H1 (cell line): Measurements from ENCODE around the gene MEX3D. TPM values are rescaled to one million over a fixed set of nuclear protein-coding genes. Genes with fewer than 3 reads are reported as not detected.
A peak's percentile ranks its signal among the peaks of the same experiment; 100 is the strongest.

ENCODE experiments used
- CTCF ChIA-PET: fragments of 300-600 bp; sonication (Branson Sonifier 250); formaldehyde crosslinking; loops from one replicate; lab custom pipeline; 2021; ENCODE audit not compliant: partially characterized antibody; lab: Charles Lee
- POLR2A ChIA-PET: fragments of 300-600 bp; sonication (Branson Sonifier 250); formaldehyde crosslinking; loops from one replicate; lab custom pipeline; 2021; ENCODE audit warnings: inconsistent platforms; ENCODE audit not compliant: partially characterized antibody; lab: Charles Lee
- DNase-seq, 2 experiments: peaks; one replicate each; pipeline versions ENCODE4 v3.0.0 to v3.0.0-alpha.2; 2010 to 2022; ENCODE audit warnings: low spot score in 2 of 2, low read depth in 1 of 2, mixed read lengths in 1 of 2
- FAIRE-seq: peaks from 2 replicates; lab custom pipeline; 2011; peaks lifted over from hg19 to GRCh38; lab: Jason Lieb, UNC
- H2AFZ ChIP-seq: 2 replicates; pipeline ENCODE4 v1.8.1; 2012; ENCODE audit warnings: low read length, inconsistent platforms
- H2AK5ac ChIP-seq: 2 replicates; pipeline ENCODE4 v1.6.1; 2013; ENCODE audit warnings: low read depth, low read length
- H2BK120ac ChIP-seq: replicated peaks from 2 replicates; pipeline ENCODE3; 2013; ENCODE audit warnings: low read depth, low read length, inconsistent platforms
- H2BK12ac ChIP-seq: 2 replicates; pipeline ENCODE4 v1.6.1; 2013; ENCODE audit warnings: low read depth, low read length
- H2BK15ac ChIP-seq: 2 replicates; pipeline ENCODE4 v1.6.1; 2013; ENCODE audit warnings: low read length
- H2BK20ac ChIP-seq: 2 replicates; pipeline ENCODE4 v1.6.1; 2013; ENCODE audit warnings: low read length
- H2BK5ac ChIP-seq: 2 replicates; pipeline ENCODE4 v1.6.1; 2013; ENCODE audit warnings: low read depth, low read length
- H3K14ac ChIP-seq: 2 replicates; pipeline ENCODE4 v1.6.1; 2013; ENCODE audit warnings: inconsistent platforms; ENCODE audit not compliant: insufficient read length
- H3K18ac ChIP-seq: 2 replicates; pipeline ENCODE4 v1.6.1; 2013; ENCODE audit warnings: low read length; ENCODE audit errors: extremely low read depth
- H3K23ac ChIP-seq: 2 replicates; pipeline ENCODE4 v1.6.1; 2013; ENCODE audit warnings: inconsistent platforms; ENCODE audit not compliant: insufficient read length
- H3K23me2 ChIP-seq: 2 replicates; pipeline ENCODE4 v1.6.1; 2013; ENCODE audit warnings: low read depth, low read length
- H3K27ac ChIP-seq: 2 replicates; pipeline ENCODE4 v1.6.1; 2011; ENCODE audit warnings: low read depth, low read length, inconsistent platforms
- H3K27me3 ChIP-seq, 4 experiments: replicated peaks in 1 of 4; 1 replicate in 1 of 4; 2 replicates in 3 of 4; pipeline versions ENCODE4 v1.6.1 to v1.8.1; 2011 to 2013; ENCODE audit warnings: low read length in 3 of 4, mild to moderate bottlenecking in 3 of 4, inconsistent platforms in 2 of 4, mixed read lengths in 2 of 4, moderate library complexity in 1 of 4; ENCODE audit not compliant: control insufficient read depth in 3 of 4, insufficient read depth in 3 of 4; ENCODE audit errors: extremely low read depth in 1 of 4
- H3K36me3 ChIP-seq, 4 experiments: 2 replicates each; pipeline versions ENCODE4 v1.6.1 to v1.8.1; 2011 to 2013; ENCODE audit warnings: mild to moderate bottlenecking in 4 of 4, low read length in 3 of 4, moderate library complexity in 2 of 4, control low read depth in 1 of 4, inconsistent platforms in 1 of 4; ENCODE audit not compliant: insufficient read depth in 4 of 4, control insufficient read depth in 2 of 4
- H3K4ac ChIP-seq: replicated peaks from 2 replicates; pipeline ENCODE3; 2013; ENCODE audit warnings: low read length, low read depth, mixed read lengths, inconsistent platforms; ENCODE audit not compliant: insufficient read length
- H3K4me1 ChIP-seq, 4 experiments: replicated peaks in 1 of 4; 1 replicate in 1 of 4; 2 replicates in 3 of 4; pipeline versions ENCODE4 v1.6.1 to v1.8.1; 2011 to 2013; ENCODE audit warnings: low read length in 3 of 4, inconsistent platforms in 2 of 4, mixed read lengths in 1 of 4; ENCODE audit not compliant: insufficient read depth in 4 of 4, control insufficient read depth in 3 of 4
- H3K4me2 ChIP-seq, 2 experiments: 2 replicates each; pipeline versions ENCODE4 v1.6.1 to v1.8.1; 2011 to 2013; ENCODE audit warnings: low read depth in 2 of 2, low read length in 2 of 2, control low read depth in 1 of 2, inconsistent platforms in 1 of 2, mild to moderate bottlenecking in 1 of 2; ENCODE audit not compliant: insufficient read depth in 1 of 2
- H3K4me3 ChIP-seq, 4 experiments: fragments of 200-600, 300-600 bp in 1 of 4; sonication (generic), shearing (Covaris generic), sonication (Bioruptor Twin) in 1 of 4; 2 replicates each; pipeline versions ENCODE4 v1.5.1 to v1.8.1; 2011 to 2016; ENCODE audit warnings: low read length in 4 of 4, low read depth in 3 of 4, control low read depth in 2 of 4, inconsistent platforms in 2 of 4, mild to moderate bottlenecking in 2 of 4, mixed read lengths in 1 of 4, moderate library complexity in 1 of 4; ENCODE audit not compliant: insufficient read depth in 2 of 4; ENCODE audit errors: extremely low read depth in 1 of 4
- H3K56ac ChIP-seq: replicated peaks from 2 replicates; pipeline ENCODE3; 2013; ENCODE audit warnings: low read depth, mild to moderate bottlenecking, mixed read lengths, low read length, inconsistent platforms; ENCODE audit not compliant: insufficient read length
- H3K79me1 ChIP-seq: 2 replicates; pipeline ENCODE4 v1.6.1; 2013; ENCODE audit warnings: low read depth, low read length, control low read depth
- H3K79me2 ChIP-seq, 2 experiments: 2 replicates each; pipeline versions ENCODE4 v1.6.1 to v1.8.1; 2012 to 2013; ENCODE audit warnings: low read length in 2 of 2, mild to moderate bottlenecking in 2 of 2, inconsistent platforms in 1 of 2; ENCODE audit not compliant: insufficient read depth in 2 of 2, control insufficient read depth in 1 of 2
- H3K9ac ChIP-seq, 4 experiments: replicated peaks in 1 of 4; 1 replicate in 1 of 4; 2 replicates in 3 of 4; pipeline versions ENCODE4 v1.6.1 to v1.8.1; 2011 to 2013; ENCODE audit warnings: low read depth in 3 of 4, low read length in 3 of 4, control low read depth in 2 of 4, mild to moderate bottlenecking in 2 of 4, moderate library complexity in 2 of 4, inconsistent platforms in 1 of 4; ENCODE audit errors: extremely low read depth in 1 of 4
- H3K9me3 ChIP-seq, 2 experiments: 2 replicates each; pipeline versions ENCODE4 v1.6.1 to v1.8.1; 2012 to 2013; ENCODE audit warnings: mild to moderate bottlenecking in 2 of 2, moderate library complexity in 2 of 2, control low read depth in 1 of 2, inconsistent platforms in 1 of 2, low read depth in 1 of 2, low read length in 1 of 2, mixed read lengths in 1 of 2; ENCODE audit not compliant: insufficient read depth in 2 of 2
- H4K20me1 ChIP-seq, 2 experiments: replicated peaks in 1 of 2; 2 replicates each; pipeline versions ENCODE3 to v1.8.1; 2011 to 2013; ENCODE audit warnings: inconsistent platforms in 2 of 2, low read length in 2 of 2, mild to moderate bottlenecking in 1 of 2; ENCODE audit not compliant: insufficient read depth in 2 of 2, control insufficient read depth in 1 of 2
- H4K5ac ChIP-seq: 2 replicates; pipeline ENCODE4 v1.6.1; 2013; ENCODE audit warnings: low read length, low read depth, mixed read lengths, inconsistent platforms; ENCODE audit not compliant: insufficient read length
- H4K8ac ChIP-seq: 2 replicates; pipeline ENCODE4 v1.8.0; 2013; ENCODE audit warnings: mild to moderate bottlenecking, moderate library complexity, low read length, inconsistent platforms; ENCODE audit not compliant: insufficient read depth; ENCODE audit errors: extremely low read depth
- H4K91ac ChIP-seq: replicated peaks from 2 replicates; pipeline ENCODE3; 2013; ENCODE audit warnings: low read length, mixed read lengths, inconsistent platforms; ENCODE audit not compliant: insufficient read length
- CEBPB ChIP-seq: IDR thresholded peaks from 2 replicates; pipeline ENCODE4 v1.6.1; 2012; ENCODE audit warnings: low read depth, low read length
- GTF2F1 ChIP-seq: IDR thresholded peaks from 2 replicates; pipeline ENCODE4 v1.6.1; 2012; ENCODE audit warnings: low read depth, low read length, improper control_type of control experiment, borderline replicate concordance
- WGBS, 2 experiments: shearing (Covaris generic) in 1 of 2; methylation state at CpG; one replicate each; pipeline versions ENCODE4 v1.1.6 to v1.1.7; 2013 to 2015; ENCODE audit warnings: low lambda C conversion rate in 2 of 2, mixed read lengths in 2 of 2, inconsistent platforms in 1 of 2, low coverage in 1 of 2, missing lambda C conversion rate in 1 of 2; ENCODE audit not compliant: insufficient replicate concordance in 2 of 2, insufficient coverage in 1 of 2, insufficient read length in 1 of 2; ENCODE audit errors: extremely low coverage in 1 of 2, missing lambda C conversion rate in 1 of 2; 5-methylcytosine and 5-hydroxymethylcytosine counted together
- polyA plus RNA-seq, 7 experiments: library from polyadenylated mRNA; depleted of rRNA in 3 of 7; stranded (reverse) in 5 of 7; unstranded in 2 of 7; fragments of >200 nt in 5 of 7; fragments of 200-250 nt in 2 of 7; gene quantifications; 1 replicate in 5 of 7; 2 replicates in 1 of 7; 4 replicates in 1 of 7; pipeline versions ENCODE4 v1.2.1 to v1.2.3, GENCODE V29; 2011 to 2013; ENCODE audit warnings: missing spikeins in 2 of 7, mixed read lengths in 2 of 7
- total RNA-seq: library from RNA; stranded (reverse); fragmentation: NEBNext Ultra II Directional; extraction: Animal tissue kit (Norgen Biotek cat#: 25700); gene quantifications from 2 replicates; pipeline ENCODE4 v1.2.1, GENCODE V29; 2021

The MEX3D gene
- total and polyA plus RNA-seq, 2 of the 8 experiments (the other 6 are each of a cell fraction or from before 2014, with no cell fraction given), result 20.8 to 78.8 TPM

DNA sequence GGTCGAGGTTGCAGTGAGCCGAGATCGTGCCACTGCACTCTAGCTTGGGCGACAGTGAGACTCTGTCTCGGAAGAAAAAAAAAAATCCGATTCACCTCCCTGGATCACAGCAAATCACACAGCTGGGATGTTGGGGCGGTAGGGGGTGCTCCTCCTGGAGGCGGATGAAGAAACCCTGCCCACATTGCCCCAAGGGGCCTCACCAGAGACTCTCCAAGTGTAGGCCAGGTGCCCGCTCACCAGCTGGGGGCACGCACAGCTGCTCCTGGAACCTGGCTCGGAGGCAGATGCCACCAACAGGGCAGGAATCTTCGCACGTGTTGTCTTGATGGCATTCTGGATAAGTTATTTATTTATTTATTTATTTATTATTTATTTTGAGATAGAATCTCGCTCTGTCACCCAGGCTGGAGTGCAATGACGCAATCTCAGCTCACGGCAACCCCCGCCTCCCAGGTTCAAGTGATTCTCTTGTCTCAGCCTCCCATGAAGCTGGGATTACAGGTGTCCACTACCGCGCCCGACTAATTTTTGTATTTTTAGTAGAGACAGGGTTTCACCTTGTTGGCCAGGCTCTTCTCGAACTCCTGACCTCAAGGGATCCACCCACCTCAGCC is 34.1 kb upstream of the MEX3D start:
- H2AFZ ChIP-seq, result no peak overlapping the region
- no peak overlapping the region for H2BK5ac ChIP-seq
- 93% methylated on average over 21 of the region's 21 CpGs; no CpG with 5 or more reads in 1 of the 2 experiments for whole genome bisulfite sequencing, 2 experiments
- no peak overlapping the region for H3K9ac ChIP-seq
- H3K4me1 ChIP-seq, result peaks cover 0 to 7% (median 3%) of the 10 kb centered on the region in 4 experiments; a peak in 6 of 7 replicates
- CTCF ChIA-PET, result interaction anchor here (0.6 to 5.6 kb wide), 12 partner anchors 8 to 1091 kb away, joined by 3 to 36 read pairs (median 4); no protein-coding TSS in a partner anchor
- H3K4ac ChIP-seq, result no peak overlapping the region
- H3K27ac ChIP-seq, result no peak overlapping the region
- H2BK120ac ChIP-seq, result no peak overlapping the region
- H4K91ac ChIP-seq, result no peak overlapping the region
- H3K18ac ChIP-seq, result no peak overlapping the region
- H3K4me3 ChIP-seq, result no peak overlapping the region
- TF ChIP-seq GTF2F1 (no peak), CEBPB (0 out of 2 replicates have a peak, but pooled peaks have one; percentile 15)
- H3K23me2 ChIP-seq, result peaks cover 8% of the 10 kb centered on the region; the same call in 1 of the 2 replicates
- peaks cover 16% of the 10 kb centered on the region for H3K79me1 ChIP-seq
- POLR2A ChIA-PET, result interaction anchor here (0.6 to 5.1 kb wide), 9 partner anchors 9 to 243 kb away, joined by 3 to 38 read pairs (median 4); partner anchors contain the start of gene MBD3
- H3K27me3 ChIP-seq, result no peaks in the 10 kb centered on the region
- H4K5ac ChIP-seq, result no peak overlapping the region
- peaks cover 11 to 25% of the 10 kb centered on the region in 2 experiments for H4K20me1 ChIP-seq
- H3K36me3 ChIP-seq, result peaks cover 8 to 23% (median 15%) of the 10 kb centered on the region in 4 experiments
- no peak for FAIRE-seq
- H3K9me3 ChIP-seq, result no peaks in the 10 kb centered on the region
- no peak overlapping the region for H2AK5ac ChIP-seq
- H2BK12ac ChIP-seq, result no peak overlapping the region
- H2BK20ac ChIP-seq, result no peak overlapping the region
- H3K23ac ChIP-seq, result no peak overlapping the region
- no peak overlapping the region for H3K56ac ChIP-seq
- no peak overlapping the region for H3K4me2 ChIP-seq
- no peak overlapping the region for H2BK15ac ChIP-seq
- DNase-seq, result no peak
- H4K8ac ChIP-seq, result no peak overlapping the region
- H3K79me2 ChIP-seq, result peaks cover 7 to 43% of the 10 kb centered on the region in 2 experiments
- H3K14ac ChIP-seq, result no peak overlapping the region
